Stimulated activated CD4-positive, alpha-beta T cell treated with anti-CD3 and anti-CD28 coated beads, Interleukin-12 subunit alpha, Interleukin-12 subunit beta, amount 100 ng/mL, for 24 hours (primary cell): ENCODE results near the gene IL1RAPL1.
"Not testable (repeated sequence)": the region's sequence is repeated elsewhere in the genome, so short reads cannot be mapped to it uniquely, and the experiment has no call there.

Source experiments
- DNase-seq, 2 experiments: peaks; one replicate each; pipeline ENCODE4 v3.0.0-alpha.2; 2020; ENCODE audit warnings: low read depth in 2 of 2

Gene IL1RAPL1

GRCh38 chrX:28628120-28628519 lies 40.9 kb downstream of the IL1RAPL1 start:
- DNase-seq, result no peak

- DNase-seq, result no peak
These were observed 51.5 kb downstream of the IL1RAPL1 start for GRCh38 chrX:28638775-28639174.

GRCh38 chrX:28639451-28639850 lies 52.2 kb downstream of the IL1RAPL1 start:
- no peak for DNase-seq

GRCh38 chrX:28649541-28649940 lies 62.3 kb downstream of the IL1RAPL1 start:
- no peak for DNase-seq

DNA sequence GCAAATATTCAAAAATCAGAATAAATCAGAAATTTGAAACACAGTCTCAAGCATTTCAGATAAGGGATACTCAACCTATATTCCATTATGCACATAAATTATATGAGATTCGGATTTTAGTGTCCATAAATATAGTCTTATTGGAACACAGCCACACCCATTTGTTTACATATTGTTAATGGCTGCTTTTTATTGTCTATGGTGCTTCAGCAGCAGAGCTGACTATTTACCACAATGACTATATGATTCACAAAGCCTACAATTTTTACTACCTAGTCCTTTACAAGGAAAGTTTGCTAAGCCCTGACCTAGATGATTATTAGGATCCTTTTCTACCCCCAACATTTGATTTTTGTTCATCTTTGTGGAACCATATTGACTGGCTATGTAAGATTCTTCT lies 63.9 kb downstream of the IL1RAPL1 start:
- DNase-seq, result no peak

- no peak for DNase-seq
These were observed 72.0 kb downstream of the IL1RAPL1 start for GRCh38 chrX:28659269-28659668.

DNA sequence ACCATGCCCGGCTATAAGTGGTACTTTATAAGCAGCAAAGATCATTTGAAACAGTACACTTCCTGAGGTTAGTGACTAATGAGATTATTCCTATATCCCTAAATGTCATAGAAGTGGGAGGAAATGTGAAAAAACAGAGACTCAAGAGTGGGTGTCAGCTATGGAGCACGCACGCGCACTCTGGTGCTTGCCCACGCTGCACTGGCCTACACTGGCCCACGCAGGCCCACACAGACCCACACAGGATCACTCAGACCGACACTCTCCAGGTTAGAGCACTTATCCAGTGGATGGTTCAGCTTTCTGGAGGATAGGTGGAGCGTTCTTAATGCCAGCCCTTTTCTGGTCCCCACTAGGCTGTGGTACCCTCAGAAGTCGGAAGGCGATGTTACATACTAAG lies 78.5 kb downstream of the IL1RAPL1 start:
- no peak for DNase-seq

DNA sequence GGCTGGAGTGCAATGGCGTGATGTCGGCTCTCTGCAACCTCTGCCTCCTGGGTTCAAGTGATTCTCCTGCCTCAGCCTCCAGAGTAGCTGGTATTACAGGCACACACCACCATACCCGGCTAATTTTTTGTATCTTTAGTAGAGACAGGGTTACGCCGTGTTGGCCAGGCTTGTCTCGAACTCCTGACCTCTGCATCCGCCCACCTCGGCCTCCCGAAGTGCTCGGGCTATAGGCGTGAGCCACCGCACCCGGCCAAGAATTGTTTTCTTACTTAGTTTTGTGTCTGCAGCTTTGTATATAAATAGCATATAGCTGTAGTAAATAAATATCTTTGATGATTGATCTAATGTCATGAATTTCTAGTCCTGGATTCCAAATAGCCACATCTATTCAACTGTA lies 81.1 kb downstream of the IL1RAPL1 start:
- DNase-seq, result no peak

- no peak for DNase-seq
These were observed 81.7 kb downstream of the IL1RAPL1 start for GRCh38 chrX:28668957-28669356.

- DNase-seq, result no peak
These were observed 82.8 kb downstream of the IL1RAPL1 start for GRCh38 chrX:28670074-28670473.

GRCh38 chrX:28675173-28675572 lies 87.9 kb downstream of the IL1RAPL1 start:
- DNase-seq, result no peak

- DNase-seq, result no peak
These were observed 105.9 kb downstream of the IL1RAPL1 start for GRCh38 chrX:28693101-28693500.

DNA sequence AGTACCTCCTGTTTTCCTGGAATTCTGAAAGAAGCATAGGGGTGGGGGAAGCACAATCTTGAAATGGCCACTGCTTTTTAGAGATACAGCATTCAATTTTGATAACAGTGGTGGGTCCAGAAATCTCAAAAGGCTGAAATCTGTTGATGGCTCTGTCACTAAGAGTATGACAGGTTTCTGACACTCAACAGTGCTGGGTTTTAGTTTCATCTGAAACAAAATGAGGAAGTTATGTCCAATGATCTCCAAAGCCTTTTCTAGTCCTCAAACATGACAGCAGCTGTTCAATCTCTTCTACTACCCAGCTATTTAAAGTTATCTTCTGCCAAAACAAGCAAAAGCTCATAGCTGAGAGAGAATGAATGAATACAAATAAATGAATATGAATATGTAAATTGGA lies 110.5 kb downstream of the IL1RAPL1 start:
- DNase-seq, result no peak

DNA sequence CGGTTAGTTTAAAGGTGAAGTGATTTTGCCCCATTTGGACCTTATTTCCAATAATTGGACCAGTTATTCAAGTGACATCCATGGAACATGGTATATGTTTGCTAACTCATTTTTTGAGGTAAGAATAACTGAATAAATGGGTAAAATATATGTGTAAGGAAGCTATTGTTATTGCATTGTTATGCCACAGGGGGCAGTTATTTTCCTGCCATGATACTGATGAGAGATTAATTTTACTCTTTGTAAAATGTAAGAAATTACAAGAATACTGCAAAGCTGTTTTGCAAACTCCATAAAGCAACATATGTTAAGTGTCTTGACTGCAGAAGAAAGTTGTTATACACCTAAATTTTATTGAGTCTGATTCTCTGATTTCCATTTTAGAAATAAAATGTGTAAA lies 114.0 kb downstream of the IL1RAPL1 start:
- DNase-seq, result no peak

DNA sequence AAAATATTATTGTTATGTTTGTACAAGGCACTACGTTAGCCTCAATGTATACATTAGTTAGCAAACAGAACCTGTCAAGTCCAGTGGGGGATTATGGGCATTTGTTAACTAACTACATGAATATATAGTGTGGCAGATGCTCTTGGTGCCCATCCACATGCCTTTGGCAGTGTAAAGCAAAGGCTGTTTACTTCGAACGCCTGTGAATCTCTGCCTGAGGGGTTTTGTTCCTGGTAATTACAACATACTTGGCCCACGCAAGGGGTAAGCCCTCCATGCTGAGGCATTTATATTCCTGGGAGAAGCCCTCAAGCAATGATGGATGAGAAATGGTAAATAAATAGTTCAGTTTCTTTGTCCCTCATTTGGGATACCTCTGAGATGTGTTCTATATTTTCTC lies 119.7 kb downstream of the IL1RAPL1 start:
- no peak for DNase-seq

- DNase-seq, result no peak
These were observed 122.2 kb downstream of the IL1RAPL1 start for GRCh38 chrX:28709421-28709820.

GRCh38 chrX:28717864-28718263 lies 130.6 kb downstream of the IL1RAPL1 start:
- no peak for DNase-seq

DNA sequence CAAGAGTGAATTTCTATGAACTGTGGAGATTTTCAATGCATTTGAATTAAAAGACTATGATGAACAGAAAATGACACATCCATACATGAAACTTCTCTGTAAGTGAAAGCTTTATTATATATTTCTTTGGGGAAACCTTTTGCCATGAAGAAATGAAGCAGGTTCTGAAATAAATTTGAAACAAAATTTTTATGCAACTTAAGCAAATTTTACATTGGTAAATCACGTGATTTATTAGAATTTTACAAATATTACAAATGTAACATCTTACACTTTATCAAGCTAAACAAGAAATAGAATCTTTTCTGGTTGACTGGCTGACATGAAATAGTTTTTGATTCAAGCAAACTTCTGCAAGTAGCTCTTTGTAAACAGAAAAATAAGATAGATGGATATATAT lies 131.2 kb downstream of the IL1RAPL1 start:
- DNase-seq, result no peak

DNA sequence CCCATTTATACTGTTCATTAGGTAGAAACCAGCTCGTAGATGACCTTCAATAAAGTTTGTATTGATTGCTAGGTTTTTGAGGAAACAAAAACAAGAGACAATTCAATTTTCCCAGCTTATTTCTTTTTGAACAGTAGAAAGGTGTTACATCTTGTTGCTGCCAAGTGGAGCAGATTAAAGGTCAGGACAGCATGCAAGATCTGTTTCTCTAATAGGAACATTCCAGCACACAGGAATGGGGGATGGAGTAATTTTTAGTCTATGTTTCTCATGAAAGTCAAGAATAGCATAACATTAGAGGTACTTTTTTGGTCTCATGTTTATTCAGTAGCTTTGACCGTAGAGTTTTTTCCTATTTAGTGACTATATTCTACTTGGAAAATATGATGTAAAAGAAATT lies 132.4 kb downstream of the IL1RAPL1 start:
- DNase-seq, result no peak

DNA sequence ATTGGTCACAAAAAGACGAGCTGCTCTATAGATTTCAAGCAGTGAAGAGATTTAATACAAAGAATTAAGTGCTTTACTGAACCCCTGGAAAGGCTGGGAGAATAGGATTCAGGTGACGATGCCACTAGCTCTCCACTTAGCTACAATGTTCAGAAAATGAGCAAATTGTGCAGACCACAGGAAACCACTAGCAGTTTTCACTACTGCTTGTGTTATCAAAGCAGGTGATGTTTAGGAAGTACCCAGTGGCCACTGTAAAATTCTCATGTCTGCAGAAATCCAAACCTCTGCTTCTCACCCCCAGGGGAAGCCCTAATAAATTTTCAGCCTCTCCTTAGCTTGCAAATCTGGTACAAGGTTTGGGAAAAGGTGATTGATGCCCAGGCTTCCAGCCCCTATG lies 165.1 kb downstream of the IL1RAPL1 start:
- DNase-seq, result no peak

- DNase-seq, result no peak
These were observed 168.9 kb downstream of the IL1RAPL1 start for GRCh38 chrX:28756175-28756574.

DNA sequence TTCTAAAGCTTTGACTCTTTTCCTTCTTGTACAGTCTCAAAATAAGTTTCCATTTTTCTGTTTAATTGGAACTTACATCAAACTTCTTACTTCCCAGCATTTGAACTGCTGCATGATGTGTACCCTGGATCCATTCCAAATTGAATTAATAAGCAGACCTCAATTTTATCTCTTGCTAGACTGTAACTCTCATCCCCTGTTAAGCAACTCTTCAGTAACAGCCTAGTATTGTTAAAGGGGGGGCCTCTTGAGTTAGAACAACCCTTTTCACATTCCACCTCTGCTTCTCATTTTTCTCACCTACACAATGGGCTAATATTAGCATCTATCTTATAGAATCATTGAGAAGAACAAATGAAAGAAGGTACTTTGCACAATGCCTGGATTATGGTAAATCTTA lies 169.4 kb downstream of the IL1RAPL1 start:
- no peak for DNase-seq

DNA sequence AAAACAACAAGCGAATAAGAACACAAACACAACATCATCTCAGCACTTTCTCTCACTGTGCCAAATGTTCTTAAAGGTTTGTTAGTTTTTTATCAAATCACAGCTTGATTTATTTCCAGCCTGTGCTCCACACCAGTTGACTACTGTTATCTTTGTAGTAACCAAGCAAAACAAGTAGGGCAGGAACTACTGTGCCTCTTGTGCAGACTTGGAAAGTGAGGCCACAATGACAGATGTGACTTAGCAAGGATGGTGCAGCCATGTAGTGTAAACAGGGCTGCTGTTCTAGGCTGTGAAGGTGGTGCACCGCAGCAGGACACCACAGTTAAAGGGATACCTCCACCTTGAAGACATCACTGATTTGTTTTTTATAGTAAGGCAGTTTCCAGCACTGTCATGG lies 170.0 kb downstream of the IL1RAPL1 start:
- no peak for DNase-seq

- not testable (repeated sequence) for DNase-seq
These were observed 179.3 kb downstream of the IL1RAPL1 start for GRCh38 chrX:28766561-28766960.

DNA sequence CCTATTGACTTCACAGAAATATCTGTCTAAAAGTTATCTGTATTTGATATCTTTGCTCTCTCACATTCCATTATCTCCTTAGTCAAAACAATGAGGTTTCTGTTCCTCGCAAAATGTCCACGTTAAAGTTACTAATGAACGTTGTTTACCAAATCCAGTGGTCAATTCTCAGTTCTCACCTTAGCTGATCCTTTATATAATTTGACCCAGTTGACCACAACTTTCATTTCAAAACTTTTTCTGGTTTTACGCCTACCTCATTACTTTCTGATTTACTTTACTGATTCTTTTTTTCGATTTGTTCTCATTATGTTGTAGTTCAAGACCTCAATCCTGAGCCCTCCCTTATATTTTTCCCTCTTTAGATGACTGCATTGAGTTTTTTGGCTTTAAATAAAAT lies 186.6 kb downstream of the IL1RAPL1 start:
- DNase-seq, result no peak
